ENCODE data around the gene DGLUCY. TPM values are rescaled to one million over a fixed set of nuclear protein-coding genes. Genes with fewer than 3 reads are reported as not detected.

Gene DGLUCY
- polyA plus RNA-seq, 3 donors = 54.9 to 88.4 (median 66.0) TPM

DNA sequence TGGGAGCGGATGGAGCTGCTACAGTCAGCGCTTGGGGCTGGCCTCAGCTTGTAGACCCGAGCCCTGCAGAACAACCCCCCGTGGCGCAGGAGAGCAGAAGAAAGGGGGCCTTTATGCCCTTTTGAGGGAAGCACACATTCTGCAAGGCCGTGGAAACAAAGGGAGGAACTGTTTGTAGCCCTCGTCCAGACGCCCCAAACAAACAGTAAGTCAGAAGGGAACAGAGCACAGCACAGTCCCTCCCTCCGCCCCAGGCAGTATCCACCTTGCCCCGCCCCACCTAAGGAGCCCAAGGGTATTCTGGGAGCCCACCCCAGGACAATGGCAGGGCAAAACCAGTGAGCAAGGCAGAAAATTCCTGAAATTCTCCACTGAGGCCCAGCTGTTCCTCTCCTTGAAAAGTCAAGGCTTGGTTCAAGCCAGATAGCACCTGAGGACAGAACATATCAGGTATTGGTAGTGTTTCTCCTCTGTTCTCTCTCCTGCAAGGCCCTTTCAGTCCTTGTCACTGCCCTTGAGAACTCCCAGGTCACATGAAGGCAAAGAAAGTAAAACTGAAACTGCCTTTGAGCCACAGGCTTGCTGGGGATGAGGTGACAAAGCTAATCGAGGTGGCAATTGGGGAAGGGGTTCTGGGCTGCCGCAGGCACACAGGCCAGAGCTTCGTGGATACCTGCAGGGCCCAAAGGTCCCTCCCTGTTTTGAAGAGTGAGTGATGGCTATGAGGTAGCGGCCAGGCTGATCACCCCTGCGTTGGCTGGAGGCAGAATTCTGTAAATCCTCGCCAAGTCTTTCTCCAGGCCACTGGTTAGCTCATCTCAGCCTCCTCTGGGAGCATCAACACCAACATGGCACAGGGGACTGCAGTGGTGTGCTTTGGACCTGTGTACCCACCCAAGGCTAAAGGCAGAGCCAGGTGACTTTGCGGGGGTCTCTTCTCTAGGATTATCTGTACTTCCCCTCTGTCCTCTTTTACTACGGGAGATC lies 499 bp downstream of the DGLUCY start:
- Histone ChIP-seq H3K9me3 (replicated peaks in 1 of 2; ENCODE audit: control insufficient read depth in 1 of 2, insufficient read depth in 1 of 2, low read length in 2 of 2) (peaks cover 0 to 3% of the 10 kb centered on the region in 2 donors), H3K36me3 (replicated peaks in 1 of 2; ENCODE audit: control insufficient read depth in 1 of 2, insufficient read depth in 2 of 2, low read length in 2 of 2) (peaks cover 7 to 22% of the 10 kb centered on the region in 2 donors), H3K4me3 (replicated peaks in 1 of 3; ENCODE audit: low read depth in 2 of 3, low read length in 3 of 3) (peak overlapping the region; percentile 62 to 88 (median 77)), H3K27me3 (ENCODE audit: control insufficient read depth in 2 of 2, insufficient read depth in 2 of 2, low read length in 2 of 2) (no peaks in the 10 kb centered on the region), H2AFZ (ENCODE audit: insufficient read depth, low read depth, low read length, poor library complexity, severe bottlenecking) (peak overlapping the region; percentile 91), H3K4me2 (replicated peaks; ENCODE audit: extremely low read depth, low read length, poor library complexity, severe bottlenecking) (peak overlapping the region; percentile 91), H3K4me1 (ENCODE audit: control insufficient read depth in 1 of 2, insufficient read depth in 2 of 2, low read length in 2 of 2) (peaks cover 48 to 57% of the 10 kb centered on the region in 2 donors), H3K79me2 (ENCODE audit: insufficient read depth, low read length) (peaks cover 55% of the 10 kb centered on the region), H4K20me1 (ENCODE audit: insufficient read depth, low read length) (peaks cover 7% of the 10 kb centered on the region), H3K27ac (ENCODE audit: low read depth in 1 of 2, low read length in 2 of 2) (peak overlapping the region; percentile 94 to 98), H3K9ac (ENCODE audit: insufficient read depth, low read length, poor library complexity, severe bottlenecking) (peak overlapping the region; percentile 82)
- Mint-ChIP-seq H3K9me3 (peaks cover 0 to 11% (median 6%) of the 10 kb centered on the region in 7 donors), H3K27me3 (ENCODE audit: low read depth in 3 of 3) (no peaks in the 10 kb centered on the region), H3K4me1 (peaks cover 59% of the 10 kb centered on the region), H3K27ac (peak overlapping the region; percentile 97 to 99 (median 98)), H3K36me3 (peaks cover 15 to 26% of the 10 kb centered on the region in 2 donors), H3K4me3 (peak overlapping the region; percentile 92 to 96)
- intact Hi-C loops (cut with micrococcal nuclease) = no loop called here
- TF ChIP-seq, protein P1, sequence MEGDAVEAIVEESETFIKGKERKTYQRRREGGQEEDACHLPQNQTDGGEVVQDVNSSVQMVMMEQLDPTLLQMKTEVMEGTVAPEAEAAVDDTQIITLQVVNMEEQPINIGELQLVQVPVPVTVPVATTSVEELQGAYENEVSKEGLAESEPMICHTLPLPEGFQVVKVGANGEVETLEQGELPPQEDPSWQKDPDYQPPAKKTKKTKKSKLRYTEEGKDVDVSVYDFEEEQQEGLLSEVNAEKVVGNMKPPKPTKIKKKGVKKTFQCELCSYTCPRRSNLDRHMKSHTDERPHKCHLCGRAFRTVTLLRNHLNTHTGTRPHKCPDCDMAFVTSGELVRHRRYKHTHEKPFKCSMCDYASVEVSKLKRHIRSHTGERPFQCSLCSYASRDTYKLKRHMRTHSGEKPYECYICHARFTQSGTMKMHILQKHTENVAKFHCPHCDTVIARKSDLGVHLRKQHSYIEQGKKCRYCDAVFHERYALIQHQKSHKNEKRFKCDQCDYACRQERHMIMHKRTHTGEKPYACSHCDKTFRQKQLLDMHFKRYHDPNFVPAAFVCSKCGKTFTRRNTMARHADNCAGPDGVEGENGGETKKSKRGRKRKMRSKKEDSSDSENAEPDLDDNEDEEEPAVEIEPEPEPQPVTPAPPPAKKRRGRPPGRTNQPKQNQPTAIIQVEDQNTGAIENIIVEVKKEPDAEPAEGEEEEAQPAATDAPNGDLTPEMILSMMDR (IDR thresholded peaks at IDR 0.05) = no peak
- DNase-seq = peak; percentile 71 to 84 (median 74)
- WGBS (ENCODE audit: insufficient coverage) = 0% methylated on average over 13 of the region's 18 CpGs

DNA sequence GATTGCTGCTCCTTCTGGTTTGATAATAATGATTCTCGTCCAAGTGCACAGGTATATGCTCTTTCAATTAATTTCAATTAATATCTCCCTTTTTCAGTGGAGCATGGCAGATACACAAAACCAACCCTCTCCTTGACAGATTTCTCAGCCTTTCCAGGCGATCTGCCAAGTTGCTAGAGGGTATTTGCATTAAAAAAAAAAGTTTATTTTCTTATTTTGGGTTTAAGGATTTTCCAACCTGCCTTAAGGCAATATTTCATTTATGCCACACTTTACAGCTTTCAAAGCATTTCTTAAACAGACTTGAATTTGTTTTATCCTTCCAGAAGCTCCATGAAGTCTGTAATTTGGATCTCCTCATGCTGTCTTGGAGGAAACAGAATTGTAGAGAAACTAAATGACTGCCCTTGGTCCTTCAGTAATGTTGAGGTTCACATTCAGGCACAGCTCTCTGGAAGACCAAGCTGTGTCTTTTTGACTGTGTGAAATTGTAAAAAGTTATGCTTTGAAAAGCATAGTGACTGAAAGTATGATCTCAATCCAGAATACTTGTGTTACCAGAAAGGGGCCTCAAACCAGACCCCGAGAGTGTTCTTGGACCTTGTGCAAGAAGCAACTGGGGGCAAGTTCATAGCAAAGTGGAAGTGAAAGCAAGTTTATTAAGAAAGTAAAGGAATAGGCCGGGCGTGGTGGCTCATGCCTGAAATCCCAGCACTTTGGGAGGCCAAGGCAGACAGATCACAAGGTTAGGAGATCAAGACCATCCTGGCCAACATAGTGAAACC lies 2.3 kb downstream of the DGLUCY start:
- peaks cover 66% of the 10 kb centered on the region for H3K4me1 Mint-ChIP-seq
- peaks cover 23% of the 10 kb centered on the region for H4K20me1 ChIP-seq (ENCODE audit: insufficient read depth, low read length)
- peaks cover 72% of the 10 kb centered on the region for H3K79me2 ChIP-seq (ENCODE audit: insufficient read depth, low read length)
- peaks cover 30 to 42% of the 10 kb centered on the region in 2 donors for H3K36me3 Mint-ChIP-seq
- peak overlapping the region; percentile 62 to 88 (median 77) for H3K4me3 ChIP-seq (replicated peaks in 1 of 3; ENCODE audit: low read depth in 2 of 3, low read length in 3 of 3)
- H3K27ac ChIP-seq (ENCODE audit: low read depth in 1 of 2, low read length in 2 of 2) = peak overlapping the region; percentile 94 to 98
- peaks cover 0 to 11% (median 6%) of the 10 kb centered on the region in 7 donors for H3K9me3 Mint-ChIP-seq
- H3K27ac Mint-ChIP-seq = peak overlapping the region; percentile 97 to 99 (median 98)
- H3K9ac ChIP-seq (ENCODE audit: insufficient read depth, low read length, poor library complexity, severe bottlenecking) = peak overlapping the region; percentile 82
- peak overlapping the region; percentile 91 for H3K4me2 ChIP-seq (replicated peaks; ENCODE audit: extremely low read depth, low read length, poor library complexity, severe bottlenecking)
- whole genome bisulfite sequencing (ENCODE audit: insufficient coverage) = no CpG with 5 or more reads among the region's 5 CpGs
- H3K27me3 Mint-ChIP-seq (ENCODE audit: low read depth in 3 of 3) = no peaks in the 10 kb centered on the region
- H2AFZ ChIP-seq (ENCODE audit: insufficient read depth, low read depth, low read length, poor library complexity, severe bottlenecking) = peak overlapping the region; percentile 91
- peaks cover 36 to 45% of the 10 kb centered on the region in 2 donors for H3K4me1 ChIP-seq (ENCODE audit: control insufficient read depth in 1 of 2, insufficient read depth in 2 of 2, low read length in 2 of 2)
- peaks cover 13 to 39% of the 10 kb centered on the region in 2 donors for H3K36me3 ChIP-seq (replicated peaks in 1 of 2; ENCODE audit: control insufficient read depth in 1 of 2, insufficient read depth in 2 of 2, low read length in 2 of 2)
- TF ChIP-seq, protein P1 (IDR thresholded peaks at IDR 0.05) = no peak
- no peaks in the 10 kb centered on the region for H3K27me3 ChIP-seq (ENCODE audit: control insufficient read depth in 2 of 2, insufficient read depth in 2 of 2, low read length in 2 of 2)
- DNase-seq = peak in 2 of 3 donors; percentile 18 to 23
- intact Hi-C loops (cut with micrococcal nuclease) = no loop called here
- H3K9me3 ChIP-seq (replicated peaks in 1 of 2; ENCODE audit: control insufficient read depth in 1 of 2, insufficient read depth in 1 of 2, low read length in 2 of 2) = peaks cover 0 to 3% of the 10 kb centered on the region in 2 donors
- peak overlapping the region; percentile 92 to 96 for H3K4me3 Mint-ChIP-seq
